ENCODE data around the gene BCAS3.

DNA sequence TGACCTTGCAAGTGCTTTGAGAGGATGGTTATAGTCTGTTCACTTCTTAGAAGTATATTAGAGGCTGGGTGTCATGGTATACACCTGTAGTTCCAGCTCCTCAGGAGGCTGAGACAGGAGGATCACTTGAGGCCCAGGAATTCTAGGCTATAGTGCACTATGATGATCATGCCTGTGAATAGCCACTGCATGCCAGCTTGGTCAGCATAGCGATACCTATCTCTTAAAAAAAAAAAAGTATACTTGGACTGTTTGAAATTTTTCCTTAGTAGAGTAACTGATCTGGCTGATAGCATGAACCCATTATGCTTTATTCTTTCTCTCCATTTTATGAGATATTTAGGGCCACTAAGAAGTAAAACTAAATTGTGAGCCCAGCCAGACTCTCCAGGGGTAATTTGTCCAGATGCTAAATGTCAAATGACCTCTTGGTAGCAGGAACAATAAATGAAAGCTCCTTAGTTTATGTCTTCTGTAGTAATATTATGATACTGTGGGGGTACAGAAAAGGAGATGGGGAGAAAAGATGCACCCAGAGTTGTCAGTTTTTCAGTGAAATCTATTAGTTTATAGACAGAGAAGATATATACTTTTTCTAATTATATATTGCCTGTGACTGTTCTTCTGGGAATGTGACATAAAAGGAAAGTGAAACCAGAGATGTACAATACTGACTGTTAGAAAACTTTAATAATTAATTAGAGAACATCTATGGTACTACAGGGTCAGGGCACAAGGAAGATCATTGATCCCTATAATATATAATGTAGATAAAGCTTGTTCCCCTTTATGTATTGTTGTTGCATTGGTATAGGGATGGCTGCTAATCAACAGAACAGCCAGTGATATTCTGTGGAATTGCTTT lies 386.7 kb downstream of the BCAS3 start:
- TF ChIP-seq POLR2AphosphoS5 (IDR thresholded peaks at IDR 0.05): no peak
- no peak for TF ChIP-seq POLR2A (IDR thresholded peaks at IDR 0.05)
